Type B pancreatic cell (in vitro differentiated cells): ENCODE data around the gene GSS. TPM values are rescaled to one million over a fixed set of nuclear protein-coding genes. Genes with fewer than 3 reads are reported as not detected.

Experiments used
- DNase-seq: peaks from one replicate; pipeline ENCODE4 v3.0.0; 2021; ENCODE audit warnings: mixed read lengths; ENCODE audit not compliant: unreplicated experiment; ENCODE audit errors: extremely low spot score
- H3K27ac Mint-ChIP-seq: 2 replicates; pipeline ENCODE4 v1.8.0; 2021; ENCODE audit warnings: mild to moderate bottlenecking, mixed read lengths
- H3K27me3 Mint-ChIP-seq: 2 replicates; pipeline ENCODE4 v1.8.0; 2021; ENCODE audit warnings: mixed read lengths
- H3K36me3 Mint-ChIP-seq: 2 replicates; pipeline ENCODE4 v1.8.0; 2021; ENCODE audit warnings: mixed read lengths
- H3K4me1 Mint-ChIP-seq: one replicate; pipeline ENCODE4 v1.8.0; 2021; ENCODE audit warnings: mixed read lengths; ENCODE audit not compliant: unreplicated experiment
- H3K4me3 Mint-ChIP-seq: 2 replicates; pipeline ENCODE4 v1.8.0; 2021; ENCODE audit warnings: mild to moderate bottlenecking, mixed read lengths
- H3K9me3 Mint-ChIP-seq: 2 replicates; pipeline ENCODE4 v1.8.0; 2021; ENCODE audit warnings: mixed read lengths
- CTCF ChIP-seq: fragments of 200-600 bp; sonication (generic); conservative IDR thresholded peaks from 2 replicates; pipeline ENCODE4 v1.5.0; 2021; ENCODE audit warnings: antibody characterized with exemption, mild to moderate bottlenecking
- total RNA-seq: library from RNA; stranded (reverse); gene quantifications from 2 replicates; pipeline ENCODE4 v1.2.1, GENCODE V29; 2021; ENCODE audit warnings: low replicate concordance

GSS gene
- total RNA-seq, 1 donor from 2014 or later = 66.4 TPM

- Mint-ChIP-seq H3K4me3 (no peak overlapping the region), H3K9me3 (no peaks in the 10 kb centered on the region), H3K27ac (no peak overlapping the region), H3K36me3 (peaks cover 40% of the 10 kb centered on the region), H3K27me3 (no peaks in the 10 kb centered on the region), H3K4me1 (no peaks in the 10 kb centered on the region)
- DNase-seq = no peak
- no peak for TF ChIP-seq CTCF
These were observed 13.3 kb downstream of the GSS start for GRCh38 chr20:34942301-34942700.

GRCh38 chr20:34941226-34941625 is 14.4 kb downstream of the GSS start:
- no peak for DNase-seq
- Mint-ChIP-seq H3K4me3 (no peak overlapping the region), H3K27ac (no peak overlapping the region), H3K27me3 (no peaks in the 10 kb centered on the region), H3K36me3 (peaks cover 41% of the 10 kb centered on the region), H3K9me3 (no peaks in the 10 kb centered on the region), H3K4me1 (no peaks in the 10 kb centered on the region)
- no peak for TF ChIP-seq CTCF

GRCh38 chr20:34940081-34940481 is 15.5 kb downstream of the GSS start:
- no peak for TF ChIP-seq CTCF
- no peak overlapping the region for H3K27ac Mint-ChIP-seq
- H3K4me1 Mint-ChIP-seq = no peaks in the 10 kb centered on the region
- no peaks in the 10 kb centered on the region for H3K9me3 Mint-ChIP-seq
- H3K27me3 Mint-ChIP-seq = no peaks in the 10 kb centered on the region
- peaks cover 41% of the 10 kb centered on the region for H3K36me3 Mint-ChIP-seq
- no peak for DNase-seq
- H3K4me3 Mint-ChIP-seq = no peak overlapping the region

- no peak for DNase-seq
- H3K27ac Mint-ChIP-seq = no peak overlapping the region
- no peaks in the 10 kb centered on the region for H3K27me3 Mint-ChIP-seq
- TF ChIP-seq CTCF = no peak
- H3K9me3 Mint-ChIP-seq = no peaks in the 10 kb centered on the region
- H3K4me3 Mint-ChIP-seq = no peak overlapping the region
- H3K36me3 Mint-ChIP-seq = peaks cover 40% of the 10 kb centered on the region
- no peaks in the 10 kb centered on the region for H3K4me1 Mint-ChIP-seq
These were observed 17.0 kb downstream of the GSS start for GRCh38 chr20:34938466-34939163.

- no peak for TF ChIP-seq CTCF
- DNase-seq = no peak
- H3K27ac Mint-ChIP-seq = no peak overlapping the region
- no peak overlapping the region for H3K4me3 Mint-ChIP-seq
- H3K36me3 Mint-ChIP-seq = peaks cover 43% of the 10 kb centered on the region
- no peaks in the 10 kb centered on the region for H3K4me1 Mint-ChIP-seq
- H3K9me3 Mint-ChIP-seq = no peaks in the 10 kb centered on the region
- no peaks in the 10 kb centered on the region for H3K27me3 Mint-ChIP-seq
These were observed 23.8 kb downstream of the GSS start for GRCh38 chr20:34931771-34932170.
